Activated CD4-positive, alpha-beta T cell treated with anti-CD3 and anti-CD28 coated beads for 36 hours (primary cell): ENCODE results near the gene NTSR2. TPM values are rescaled to one million over a fixed set of nuclear protein-coding genes. Genes with fewer than 3 reads are reported as not detected.

Source experiments
- ATAC-seq: fragments of 200-7000 bp; cut with Tn5 transposase; one replicate; pipeline ENCODE4 v1.10.0; 2021; ENCODE audit warnings: mild to moderate bottlenecking, moderate library complexity
- CTCF ChIA-PET: fragments of 350-600 bp; sonication (Branson Sonifier 250); formaldehyde crosslinking; loops from one replicate; lab custom pipeline; 2021; ENCODE audit warnings: antibody characterized with exemption; lab: Charles Lee
- POLR2A ChIA-PET: fragments of 350-600 bp; sonication (Branson Sonifier 250); formaldehyde crosslinking; loops from one replicate; lab custom pipeline; 2021; ENCODE audit warnings: antibody characterized with exemption, inconsistent platforms; lab: Charles Lee
- DNase-seq: peaks from one replicate; pipeline ENCODE4 v3.0.0-alpha.2; 2020
- H3K27ac Mint-ChIP-seq: one replicate; pipeline ENCODE4 v1.8.0; 2021; ENCODE audit warnings: mixed read lengths
- H3K27me3 Mint-ChIP-seq: one replicate; pipeline ENCODE4 v1.8.0; 2021; ENCODE audit warnings: mixed read lengths
- H3K36me3 Mint-ChIP-seq: one replicate; pipeline ENCODE4 v1.8.0; 2021; ENCODE audit warnings: low read depth, mixed read lengths
- H3K4me1 Mint-ChIP-seq: one replicate; pipeline ENCODE4 v1.8.0; 2021; ENCODE audit warnings: mixed read lengths
- H3K4me3 Mint-ChIP-seq: one replicate; pipeline ENCODE4 v1.8.0; 2021; ENCODE audit warnings: mild to moderate bottlenecking, moderate library complexity, mixed read lengths
- H3K9me3 Mint-ChIP-seq: one replicate; pipeline ENCODE4 v1.8.0; 2021; ENCODE audit warnings: low read depth, mixed read lengths
- intact Hi-C, 2 experiments: fragments of 100-400 bp; cut with DNase I in 1 of 2; cut with micrococcal nuclease in 1 of 2; formaldehyde crosslinking; loops; one replicate each; pipeline versions ENCODE4 v1.14.2 to v1.15.1; 2022 to 2024; cut with DNase I, micrococcal nuclease
- total RNA-seq, 2 experiments: library from RNA; stranded (reverse); gene quantifications; one replicate each; pipeline ENCODE4 v1.2.3, GENCODE V29; 2021

NTSR2 gene
- total RNA-seq, 2 experiments from 2014 or later: not detected

DNA sequence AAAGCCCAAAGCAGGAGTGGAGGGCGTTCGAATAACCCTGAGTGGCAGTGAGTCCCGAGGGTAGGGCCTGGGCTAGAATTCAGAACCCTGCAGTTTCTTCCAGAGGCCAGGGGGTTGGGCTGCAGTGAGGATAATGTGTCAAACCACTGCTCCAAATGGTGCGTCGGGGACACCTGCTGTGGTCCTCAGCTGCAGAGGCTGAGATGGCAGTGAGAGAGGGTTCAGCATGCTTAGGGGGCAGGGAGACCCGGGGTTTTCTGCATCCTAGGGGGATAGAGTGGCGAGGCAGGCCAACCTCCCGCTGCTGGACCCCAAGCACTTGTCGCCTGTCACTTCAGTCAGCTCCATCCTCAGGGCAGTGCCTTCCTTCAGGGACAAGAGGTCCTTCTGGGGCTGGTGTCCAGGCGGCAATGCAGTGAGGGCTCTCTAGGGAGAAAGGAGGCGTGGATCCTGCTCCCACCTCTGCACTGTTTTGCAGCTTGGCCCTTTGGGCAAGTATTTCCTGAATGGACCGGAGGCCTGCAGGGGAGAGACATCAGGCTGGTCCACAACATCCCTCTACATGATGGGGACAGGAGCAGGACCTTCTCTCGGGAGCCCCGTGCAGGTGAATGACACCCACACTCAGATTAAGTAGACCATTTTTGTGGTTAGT, 8.4 kb upstream of the NTSR2 start:
- Mint-ChIP-seq H3K27ac (no peak overlapping the region), H3K4me1 (peaks cover 4% of the 10 kb centered on the region), H3K27me3 (peaks cover 24% of the 10 kb centered on the region), H3K4me3 (no peak overlapping the region), H3K9me3 (no peaks in the 10 kb centered on the region), H3K36me3 (no peaks in the 10 kb centered on the region)
- intact Hi-C loops: no loop called here
- DNase-seq: no peak
- CTCF ChIA-PET: interaction anchor here (0.6 kb wide), 2 partner anchors 246 to 367 kb away, joined by 3 to 4 read pairs; no protein-coding TSS in a partner anchor
- POLR2A ChIA-PET: no interaction called here
- no peak for ATAC-seq

DNA sequence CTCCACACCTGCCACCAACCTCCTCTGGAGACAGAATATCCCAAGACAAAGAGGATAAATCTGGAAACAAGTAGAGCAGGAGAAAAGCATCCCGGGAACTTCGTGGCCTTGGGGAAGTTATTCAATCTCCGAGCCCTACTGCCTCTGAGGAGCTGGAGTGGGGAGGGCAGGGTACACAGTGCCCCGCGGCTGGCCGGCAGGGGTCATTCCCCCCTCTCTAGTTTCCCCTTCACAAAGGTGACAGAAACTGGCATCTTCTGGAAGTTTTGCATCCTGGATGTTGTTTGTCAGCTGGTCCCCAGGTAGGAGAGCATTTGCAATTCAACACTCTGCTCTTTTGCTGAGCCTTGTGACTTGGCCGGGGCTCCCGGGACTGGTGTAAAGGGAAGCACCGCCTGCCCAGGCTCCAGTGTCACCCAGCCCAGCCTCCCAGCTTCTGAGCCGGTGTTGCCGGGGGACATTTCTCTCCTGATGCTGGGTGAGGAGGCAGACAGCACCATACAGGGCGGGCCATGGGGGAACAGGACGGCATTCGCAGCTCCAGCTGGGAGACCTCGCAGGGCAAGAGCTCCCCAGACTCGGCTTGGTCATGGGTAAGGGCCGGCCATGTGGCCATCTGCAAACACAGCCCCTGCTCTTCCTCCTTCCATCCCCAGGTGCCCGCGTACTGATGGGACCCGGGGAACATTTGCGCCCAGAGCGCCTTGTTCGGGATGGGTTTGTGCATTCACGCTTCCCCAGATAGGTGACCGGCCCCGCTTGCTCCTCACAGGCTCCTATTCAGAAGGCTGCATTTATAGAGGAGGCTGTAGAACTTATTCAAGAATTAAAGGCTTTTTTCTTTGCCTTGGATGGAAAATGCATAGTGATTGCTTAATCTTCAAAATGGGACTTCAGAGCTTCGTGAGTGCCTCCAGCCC, 7.4 kb upstream of the NTSR2 start:
- DNase-seq (no peak), ATAC-seq (no peak)
- Mint-ChIP-seq H3K36me3 (no peaks in the 10 kb centered on the region), H3K4me1 (peaks cover 4% of the 10 kb centered on the region), H3K4me3 (no peak overlapping the region), H3K27me3 (peaks cover 30% of the 10 kb centered on the region), H3K27ac (no peak overlapping the region), H3K9me3 (no peaks in the 10 kb centered on the region)
- CTCF ChIA-PET: no interaction called here
- intact Hi-C loops: no loop called here
- POLR2A ChIA-PET: no interaction called here

DNA sequence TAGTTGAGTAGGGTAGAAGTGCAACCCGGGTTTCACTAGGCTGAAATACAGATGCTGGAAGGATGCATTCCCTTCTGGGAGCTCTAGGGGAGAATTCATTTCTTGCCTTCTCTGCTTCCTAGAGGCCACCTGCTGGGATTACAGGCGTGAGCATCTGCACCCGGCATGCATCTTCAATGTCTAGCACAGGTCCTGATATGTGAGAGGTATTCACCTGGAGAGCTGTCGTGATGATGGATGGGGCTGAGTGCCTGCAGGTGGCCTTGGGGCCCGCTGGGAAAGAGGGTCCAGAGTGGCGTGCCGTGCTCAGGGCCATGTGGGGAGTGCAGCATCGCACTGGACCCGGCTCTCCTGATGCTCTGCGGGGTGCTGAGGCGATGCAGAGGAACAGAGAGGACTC, 6.6 kb upstream of the NTSR2 start:
- peaks cover 30% of the 10 kb centered on the region for H3K27me3 Mint-ChIP-seq
- ATAC-seq (no peak), DNase-seq (no peak)
- ChIA-PET POLR2A (interaction anchor here (0.6 kb wide), 1 partner anchor 61 kb away, joined by 3 read pairs; no protein-coding TSS in a partner anchor), CTCF (no interaction called here)
- no peak overlapping the region for H3K4me3 Mint-ChIP-seq
- no peaks in the 10 kb centered on the region for H3K4me1 Mint-ChIP-seq
- H3K27ac Mint-ChIP-seq: no peak overlapping the region
- no peaks in the 10 kb centered on the region for H3K36me3 Mint-ChIP-seq
- H3K9me3 Mint-ChIP-seq: no peaks in the 10 kb centered on the region
- intact Hi-C loops: no loop called here

DNA sequence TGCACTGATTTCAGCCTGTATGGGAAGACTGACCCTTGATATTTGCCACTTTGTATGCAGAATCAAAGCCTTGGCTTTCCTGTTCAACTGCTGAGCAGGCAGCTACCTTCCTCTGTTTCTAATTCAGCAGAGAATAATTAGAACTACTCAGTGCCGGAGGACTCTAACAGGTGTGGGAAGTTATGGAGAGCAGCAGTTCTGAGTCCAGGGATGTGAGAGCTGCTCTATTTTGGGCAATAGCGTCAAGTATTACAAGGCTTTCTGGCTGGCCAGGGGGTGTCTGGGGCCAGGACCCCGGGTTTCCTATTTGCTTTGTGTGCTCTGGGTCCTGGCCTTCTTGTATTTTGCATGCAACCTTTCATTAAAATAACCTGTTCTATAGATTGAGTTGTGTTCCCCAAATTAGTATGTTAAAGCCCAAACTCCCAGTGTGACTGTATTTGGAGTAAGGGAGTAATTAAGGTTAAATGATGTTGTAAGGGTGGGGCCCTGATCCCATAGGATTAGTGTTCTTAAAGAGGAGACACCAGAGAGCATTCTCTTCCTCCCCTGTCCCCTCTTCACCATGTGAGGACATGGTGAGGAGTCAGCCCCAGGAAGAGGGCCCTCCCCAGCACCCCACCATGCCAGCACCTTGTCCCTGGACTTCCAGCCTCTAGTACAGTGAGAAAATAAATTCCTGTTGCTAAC, 5.6 kb upstream of the NTSR2 start:
- no peak for DNase-seq
- intact Hi-C loops: no loop called here

DNA sequence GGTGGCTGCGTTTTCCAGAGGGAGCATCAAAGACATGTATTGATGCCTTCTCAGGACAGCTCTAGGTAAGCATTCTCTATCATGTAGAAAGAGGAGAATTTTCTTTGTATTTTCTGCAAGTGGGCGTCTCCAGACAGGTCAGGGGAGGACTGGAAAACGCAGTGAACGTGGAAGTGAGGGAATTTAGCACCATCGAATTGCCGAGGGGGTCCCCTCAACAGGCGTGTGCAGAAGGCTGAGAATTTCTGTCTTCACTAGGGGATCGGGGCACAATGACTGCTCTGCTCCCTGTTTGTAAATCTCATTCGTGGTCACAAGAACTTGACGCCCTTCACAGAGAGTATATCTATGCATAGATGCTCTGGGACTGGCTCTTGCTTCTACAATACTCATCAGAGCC, 5.0 kb upstream of the NTSR2 start:
- DNase-seq (no peak), ATAC-seq (no peak)
- intact Hi-C loops: no loop called here
- POLR2A ChIA-PET: no interaction called here
- Mint-ChIP-seq H3K36me3 (no peaks in the 10 kb centered on the region), H3K4me1 (peaks cover 4% of the 10 kb centered on the region), H3K9me3 (no peaks in the 10 kb centered on the region), H3K27ac (no peak overlapping the region), H3K4me3 (no peak overlapping the region), H3K27me3 (peaks cover 39% of the 10 kb centered on the region)
- CTCF ChIA-PET: interaction anchor here (0.6 kb wide), 1 partner anchor 1316 kb away, joined by 4 read pairs; no protein-coding TSS in a partner anchor

More for the DNA sequence above, 5.6 kb upstream of the NTSR2 start:
- Mint-ChIP-seq H3K4me3 (no peak overlapping the region), H3K27me3 (peaks cover 33% of the 10 kb centered on the region), H3K4me1 (no peaks in the 10 kb centered on the region), H3K36me3 (no peaks in the 10 kb centered on the region), H3K9me3 (no peaks in the 10 kb centered on the region), H3K27ac (no peak overlapping the region)
- POLR2A ChIA-PET: no interaction called here
- no peak for ATAC-seq
- CTCF ChIA-PET: no interaction called here

DNA sequence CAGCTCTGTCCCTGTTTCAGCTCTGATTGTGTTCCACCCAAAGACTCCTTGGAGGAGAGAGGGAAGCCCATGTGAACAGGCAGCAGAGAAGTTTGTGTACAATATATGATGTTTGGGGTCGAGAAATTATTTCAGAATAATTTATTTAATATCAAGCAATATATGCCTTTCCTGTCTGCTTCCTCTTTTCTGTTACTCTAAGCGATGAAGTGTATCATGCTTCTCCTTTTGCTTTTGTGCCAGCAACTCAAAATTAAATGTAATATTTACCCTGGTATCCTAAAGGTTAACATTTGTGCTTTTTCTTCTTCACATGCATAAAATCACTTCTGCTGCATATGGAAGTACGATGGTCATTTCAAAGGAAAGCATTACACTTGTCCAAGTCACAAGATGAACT, 2.4 kb upstream of the NTSR2 start:
- no peaks in the 10 kb centered on the region for H3K36me3 Mint-ChIP-seq
- H3K4me1 Mint-ChIP-seq: peaks cover 6% of the 10 kb centered on the region
- DNase-seq (no peak), ATAC-seq (no peak)
- no peaks in the 10 kb centered on the region for H3K9me3 Mint-ChIP-seq
- ChIA-PET CTCF (interaction anchor here (0.6 to 2.4 kb wide), 3 partner anchors 8 to 198 kb away, joined by 3 to 8 read pairs (median 3); no protein-coding TSS in a partner anchor), POLR2A (no interaction called here)
- intact Hi-C loops: no loop called here
- peaks cover 51% of the 10 kb centered on the region for H3K27me3 Mint-ChIP-seq
- no peak overlapping the region for H3K4me3 Mint-ChIP-seq
- no peak overlapping the region for H3K27ac Mint-ChIP-seq

DNA sequence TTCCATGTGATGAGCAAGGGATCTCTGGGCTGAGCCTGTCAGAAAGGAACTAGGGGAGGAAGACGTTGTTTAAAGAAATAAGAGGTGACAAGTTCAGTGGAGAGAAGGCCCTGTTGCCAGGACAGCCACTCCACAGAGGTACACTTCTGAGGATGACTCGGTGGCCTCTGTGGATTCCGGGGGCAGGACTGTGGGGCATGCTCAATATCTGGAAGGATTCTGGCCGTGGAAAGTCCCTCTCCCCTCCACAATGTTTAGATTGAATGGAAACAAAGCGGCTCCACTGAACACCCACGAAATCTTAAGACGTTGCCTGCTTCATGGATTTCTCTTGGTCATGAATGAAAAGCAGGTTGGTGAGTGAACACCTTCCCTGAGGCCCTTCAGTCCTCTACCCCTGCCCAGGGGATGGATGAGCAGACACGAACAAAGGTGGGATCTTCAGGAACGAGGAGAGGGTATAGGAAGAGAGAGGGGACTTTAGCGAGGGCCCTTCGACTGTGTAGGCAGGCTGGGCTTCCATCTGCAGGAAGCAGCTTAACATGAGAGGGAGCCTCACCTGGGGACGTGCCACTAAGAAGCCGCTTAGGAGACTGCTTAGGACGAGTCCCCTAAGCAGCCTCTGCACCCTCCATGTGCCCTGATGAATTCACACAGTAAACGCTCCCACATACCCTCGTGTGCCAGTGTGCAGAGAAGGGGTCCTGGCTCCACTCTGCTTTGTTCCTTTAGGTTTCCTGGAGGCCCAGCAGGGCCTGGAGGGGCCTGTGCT, 1.9 kb downstream of the NTSR2 start:
- Mint-ChIP-seq H3K9me3 (no peaks in the 10 kb centered on the region), H3K36me3 (no peaks in the 10 kb centered on the region), H3K4me1 (peaks cover 6% of the 10 kb centered on the region), H3K4me3 (no peak overlapping the region), H3K27ac (no peak overlapping the region), H3K27me3 (peaks cover 35% of the 10 kb centered on the region)
- no peak for ATAC-seq
- POLR2A ChIA-PET: no interaction called here
- no peak for DNase-seq
- intact Hi-C loops: no loop called here
- CTCF ChIA-PET: no interaction called here

DNA sequence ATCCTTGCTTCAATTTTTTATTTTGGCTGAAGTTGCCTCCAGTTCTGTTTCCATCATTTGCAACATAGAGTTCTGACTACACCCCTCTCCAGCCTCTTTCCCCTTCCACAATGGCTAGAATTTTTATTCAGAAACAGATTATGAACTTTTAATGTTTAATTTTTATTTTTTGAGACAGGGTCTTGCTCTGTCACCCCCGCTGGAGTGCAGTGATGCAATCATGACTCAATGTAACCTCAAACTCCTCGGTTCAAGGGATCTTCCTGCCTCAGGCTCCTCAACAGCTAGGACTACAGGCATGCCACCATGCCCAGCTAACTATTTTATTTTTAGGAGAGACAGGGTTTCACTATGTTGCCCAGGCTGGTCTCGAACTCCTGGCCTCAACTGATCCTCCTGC, 2.8 kb downstream of the NTSR2 start:
- ATAC-seq (no peak), DNase-seq (no peak)
- intact Hi-C loops: no loop called here
- POLR2A ChIA-PET: no interaction called here
- peaks cover 31% of the 10 kb centered on the region for H3K27me3 Mint-ChIP-seq
- CTCF ChIA-PET: no interaction called here
- H3K4me3 Mint-ChIP-seq: no peak overlapping the region
- H3K4me1 Mint-ChIP-seq: peaks cover 6% of the 10 kb centered on the region
- no peak overlapping the region for H3K27ac Mint-ChIP-seq
- H3K36me3 Mint-ChIP-seq: peaks cover 2% of the 10 kb centered on the region
- H3K9me3 Mint-ChIP-seq: peaks cover 3% of the 10 kb centered on the region

DNA sequence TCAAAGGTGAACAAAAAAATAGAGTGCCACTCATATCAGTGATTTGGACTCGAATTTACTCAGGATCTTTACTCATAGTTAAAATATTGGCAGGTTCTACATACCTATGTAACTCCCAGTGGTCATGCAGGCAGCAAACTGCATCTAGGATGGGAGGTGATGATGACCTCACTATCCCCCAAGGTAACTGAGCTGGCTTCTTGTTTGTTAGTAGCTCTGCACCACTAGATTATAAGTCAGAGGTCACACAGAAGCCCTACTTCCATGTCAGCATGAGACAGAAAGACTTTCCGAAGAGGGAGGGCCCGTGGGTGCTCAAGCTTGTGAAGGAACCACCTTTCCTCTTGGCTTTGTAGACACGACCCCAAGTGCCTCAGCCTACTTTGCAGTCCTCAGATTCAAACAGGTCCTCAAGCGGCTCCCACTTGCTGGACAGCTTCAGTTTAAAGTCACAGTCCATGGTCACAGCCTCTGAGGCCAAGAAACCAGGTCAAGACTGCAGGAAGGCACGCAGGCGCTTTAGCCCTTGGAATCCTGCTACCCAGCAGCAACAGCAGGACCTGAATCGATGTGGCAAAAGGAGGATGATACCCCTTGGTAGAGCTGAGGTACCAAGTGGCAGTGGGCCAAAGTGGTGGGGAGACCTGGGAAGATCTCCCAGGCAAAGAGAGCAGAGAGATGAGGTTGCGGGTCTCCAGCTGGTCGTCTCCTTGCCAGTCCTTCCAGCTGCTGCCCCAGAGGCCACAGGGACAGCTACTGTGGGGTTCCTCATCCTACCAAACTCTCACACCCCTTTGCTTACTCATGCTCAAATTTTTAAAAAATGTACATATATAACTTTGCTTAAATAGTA, 4.3 kb downstream of the NTSR2 start:
- H3K9me3 Mint-ChIP-seq: peaks cover 4% of the 10 kb centered on the region
- H3K36me3 Mint-ChIP-seq: peaks cover 2% of the 10 kb centered on the region
- CTCF ChIA-PET: interaction anchor here (0.7 to 2.7 kb wide), 4 partner anchors 16 to 146 kb away, joined by 3 to 7 read pairs (median 3); no protein-coding TSS in a partner anchor
- H3K4me1 Mint-ChIP-seq: peaks cover 6% of the 10 kb centered on the region
- intact Hi-C loops: no loop called here
- no peak overlapping the region for H3K4me3 Mint-ChIP-seq
- peaks cover 34% of the 10 kb centered on the region for H3K27me3 Mint-ChIP-seq
- POLR2A ChIA-PET: no interaction called here
- no peak for ATAC-seq
- H3K27ac Mint-ChIP-seq: no peak overlapping the region
- DNase-seq: no peak

DNA sequence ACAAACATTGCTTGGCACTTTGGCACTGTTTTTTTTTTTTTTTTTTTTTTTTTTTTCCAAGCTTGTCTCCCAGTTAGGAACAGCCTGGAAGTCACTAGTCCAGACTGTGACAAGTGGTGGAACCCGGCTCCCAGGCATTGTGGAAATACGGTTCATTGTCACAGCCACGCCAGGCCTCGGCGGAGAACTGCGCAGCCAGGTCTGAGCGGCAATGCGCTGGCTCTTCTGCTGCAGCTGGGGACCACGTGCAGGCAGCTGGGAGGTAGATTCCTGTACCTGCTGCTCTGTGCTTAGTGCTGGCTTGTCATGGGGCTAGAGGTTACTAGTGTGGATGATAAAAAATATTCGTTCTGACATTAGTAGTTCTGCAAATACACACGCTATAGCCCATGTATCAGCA, 5.0 kb downstream of the NTSR2 start:
- H3K27me3 Mint-ChIP-seq: peaks cover 27% of the 10 kb centered on the region
- H3K27ac Mint-ChIP-seq: no peak overlapping the region
- CTCF ChIA-PET: interaction anchor here (0.7 to 2.7 kb wide), 2 partner anchors 17 to 145 kb away, joined by 3 to 7 read pairs; no protein-coding TSS in a partner anchor
- ATAC-seq (no peak), DNase-seq (no peak)
- H3K4me1 Mint-ChIP-seq: peaks cover 2% of the 10 kb centered on the region
- H3K36me3 Mint-ChIP-seq: peaks cover 2% of the 10 kb centered on the region
- no peak overlapping the region for H3K4me3 Mint-ChIP-seq
- POLR2A ChIA-PET: no interaction called here
- intact Hi-C loops: no loop called here
- H3K9me3 Mint-ChIP-seq: peaks cover 4% of the 10 kb centered on the region
